Transverse colon (tissue), 3 donors: ENCODE data around the gene SACM1L.

Source experiments
- POLR2A ChIP-seq: fragments of 450-650 bp; IDR thresholded peaks from one replicate; pipeline ENCODE4 v1.6.1; 2016; ENCODE audit warnings: antibody characterized with exemption, mild to moderate bottlenecking, moderate library complexity
- POLR2AphosphoS5 ChIP-seq, 3 donors: sonication (generic); formaldehyde crosslinking; IDR thresholded peaks; one replicate each; pipeline ENCODE4 v1.6.1; 2016; ENCODE audit warnings: antibody characterized with exemption in 3 of 3

- TF ChIP-seq POLR2A = no peak
- no peak for TF ChIP-seq POLR2AphosphoS5 (IDR thresholded peaks at IDR 0.05)
Observed at GRCh38 chr3:45683417-45684326, 5.5 kb upstream of the SACM1L start.
